SJSA1 (cell line): ENCODE results near the gene PTMA. TPM values are rescaled to one million over a fixed set of nuclear protein-coding genes. Genes with fewer than 3 reads are reported as not detected.
"Not testable (repeated sequence)": the region's sequence is repeated elsewhere in the genome, so short reads cannot be mapped to it uniquely, and the experiment has no call there.

Experiments
- DNase-seq, 2 experiments: peaks; one replicate each; pipeline ENCODE4 v3.0.0-alpha.2; 2015 to 2020; ENCODE audit warnings: low spot score in 2 of 2, low read depth in 1 of 2
- H3K27ac ChIP-seq: fragments of 250-450 bp; sonication (Bioruptor Pico); 2 replicates; pipeline ENCODE4 v1.5.1; 2020; ENCODE audit warnings: mild to moderate bottlenecking, moderate library complexity
- H3K27me3 ChIP-seq: fragments of 250-450 bp; sonication (Bioruptor Pico); replicated peaks from 2 replicates; pipeline ENCODE4 v1.5.1; 2020; ENCODE audit warnings: mild to moderate bottlenecking, moderate library complexity
- H3K36me3 ChIP-seq: fragments of 250-450 bp; sonication (Bioruptor Pico); 2 replicates; pipeline ENCODE4 v1.5.1; 2020; ENCODE audit warnings: mild to moderate bottlenecking
- H3K4me1 ChIP-seq: fragments of 250-450 bp; sonication (Bioruptor Pico); replicated peaks from 2 replicates; pipeline ENCODE4 v1.6.1; 2021; ENCODE audit warnings: mild to moderate bottlenecking
- H3K4me3 ChIP-seq: fragments of 250-450 bp; sonication (Bioruptor Pico); 2 replicates; pipeline ENCODE4 v1.5.1; 2020; ENCODE audit warnings: mild to moderate bottlenecking
- H3K9me3 ChIP-seq: fragments of 250-450 bp; sonication (Bioruptor Pico); replicated peaks from 2 replicates; pipeline ENCODE4 v1.5.1; 2020; ENCODE audit warnings: mild to moderate bottlenecking
- total RNA-seq: library from RNA; depleted of rRNA; stranded (reverse); fragments of >200 nt; shearing (Covaris generic); gene quantifications from 2 replicates; pipeline ENCODE4 v1.2.3, GENCODE V29; 2014

PTMA gene
- total RNA-seq, 1 experiment from 2014 or later: 971 TPM

GRCh38 chr2:231722721-231723307, 14.5 kb downstream of the PTMA start:
- Histone ChIP-seq H3K27ac (no peak overlapping the region), H3K9me3 (no peaks in the 10 kb centered on the region), H3K36me3 (no peaks in the 10 kb centered on the region), H3K4me3 (no peak overlapping the region), H3K27me3 (0 out of 2 replicates have a peak, but pooled peaks cover 2% of the 10 kb centered on the region), H3K4me1 (peaks cover 2% of the 10 kb centered on the region; the same call in 1 of the 2 replicates)
- no peak for DNase-seq

GRCh38 chr2:231725476-231725875, 17.2 kb downstream of the PTMA start:
- no peaks in the 10 kb centered on the region for H3K4me1 ChIP-seq
- no peak overlapping the region for H3K27ac ChIP-seq
- H3K9me3 ChIP-seq: no peaks in the 10 kb centered on the region
- H3K27me3 ChIP-seq: 0 out of 2 replicates have a peak, but pooled peaks cover 2% of the 10 kb centered on the region
- H3K4me3 ChIP-seq: no peak overlapping the region
- no peaks in the 10 kb centered on the region for H3K36me3 ChIP-seq
- no peak for DNase-seq

- Histone ChIP-seq H3K27ac (no peak overlapping the region), H3K36me3 (no peaks in the 10 kb centered on the region), H3K4me3 (no peak overlapping the region), H3K9me3 (no peaks in the 10 kb centered on the region), H3K4me1 (no peaks in the 10 kb centered on the region), H3K27me3 (0 out of 2 replicates have a peak, but pooled peaks cover 2% of the 10 kb centered on the region)
- DNase-seq: no peak
Observed at GRCh38 chr2:231726276-231726675, 18.0 kb downstream of the PTMA start.

GRCh38 chr2:231727621-231728020, 19.3 kb downstream of the PTMA start:
- H3K4me1 ChIP-seq: no peaks in the 10 kb centered on the region

DNA sequence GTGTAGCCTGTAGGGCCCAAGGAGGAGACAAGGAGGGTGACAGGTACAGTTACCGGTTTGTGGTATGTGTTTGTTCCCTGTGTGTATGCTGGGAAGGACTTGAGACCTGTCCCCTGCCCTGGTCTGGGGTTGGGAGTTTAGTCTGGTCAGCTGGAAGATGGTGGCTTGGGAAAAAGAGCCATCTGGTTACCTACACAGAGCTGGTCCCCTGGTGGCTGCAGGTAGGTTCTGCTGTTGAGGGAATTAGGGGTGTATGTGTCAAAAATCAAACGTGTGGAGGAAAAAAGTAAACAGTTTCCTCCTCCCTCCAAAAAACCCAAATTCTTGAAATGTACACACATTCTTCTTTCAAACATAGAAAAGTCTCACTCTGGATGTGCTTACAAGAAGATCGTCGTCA, 24.3 kb downstream of the PTMA start:
- Histone ChIP-seq H3K4me3 (no peak overlapping the region), H3K27me3 (no peaks in the 10 kb centered on the region)

More at GRCh38 chr2:231727621-231728020, 19.3 kb downstream of the PTMA start:
- no peak overlapping the region for H3K27ac ChIP-seq
- 0 out of 2 replicates have a peak, but pooled peaks cover 2% of the 10 kb centered on the region for H3K27me3 ChIP-seq
- no peak overlapping the region for H3K4me3 ChIP-seq
- H3K36me3 ChIP-seq: no peaks in the 10 kb centered on the region
- no peaks in the 10 kb centered on the region for H3K9me3 ChIP-seq
- DNase-seq: no peak

DNA sequence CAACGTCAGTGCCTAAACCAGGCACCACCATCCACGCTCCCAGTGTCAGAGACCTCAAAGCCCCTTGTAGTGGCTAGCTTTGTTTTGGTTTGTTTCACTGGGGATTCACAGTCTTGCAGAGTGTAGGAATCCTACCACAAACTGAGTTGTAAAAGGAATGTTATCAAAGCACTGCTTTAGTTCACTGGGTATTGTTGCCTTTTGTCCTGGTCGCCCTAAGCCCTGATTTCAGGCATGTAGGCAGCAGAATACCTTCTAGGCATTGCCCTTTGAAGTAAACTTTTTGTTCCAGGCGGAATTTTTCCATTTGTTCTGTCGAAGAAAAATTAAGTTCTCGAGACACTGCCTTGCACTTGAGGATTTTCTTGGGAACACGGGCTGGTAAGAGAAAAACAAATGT, 29.4 kb downstream of the PTMA start:
- Histone ChIP-seq H3K4me3 (no peak overlapping the region), H3K27me3 (no peaks in the 10 kb centered on the region), H3K36me3 (no peaks in the 10 kb centered on the region), H3K9me3 (no peaks in the 10 kb centered on the region), H3K27ac (no peak overlapping the region), H3K4me1 (no peaks in the 10 kb centered on the region)
- no peak for DNase-seq

More for the DNA sequence above, 24.3 kb downstream of the PTMA start:
- no peaks in the 10 kb centered on the region for H3K4me1 ChIP-seq
- DNase-seq: no peak
- no peaks in the 10 kb centered on the region for H3K36me3 ChIP-seq
- no peaks in the 10 kb centered on the region for H3K9me3 ChIP-seq
- H3K27ac ChIP-seq: no peak overlapping the region

GRCh38 chr2:231743376-231744116, 35.2 kb downstream of the PTMA start:
- Histone ChIP-seq H3K4me1 (no peaks in the 10 kb centered on the region), H3K36me3 (no peaks in the 10 kb centered on the region), H3K4me3 (no peak overlapping the region), H3K27me3 (no peaks in the 10 kb centered on the region), H3K27ac (no peak overlapping the region), H3K9me3 (no peaks in the 10 kb centered on the region)
- no peak for DNase-seq

DNA sequence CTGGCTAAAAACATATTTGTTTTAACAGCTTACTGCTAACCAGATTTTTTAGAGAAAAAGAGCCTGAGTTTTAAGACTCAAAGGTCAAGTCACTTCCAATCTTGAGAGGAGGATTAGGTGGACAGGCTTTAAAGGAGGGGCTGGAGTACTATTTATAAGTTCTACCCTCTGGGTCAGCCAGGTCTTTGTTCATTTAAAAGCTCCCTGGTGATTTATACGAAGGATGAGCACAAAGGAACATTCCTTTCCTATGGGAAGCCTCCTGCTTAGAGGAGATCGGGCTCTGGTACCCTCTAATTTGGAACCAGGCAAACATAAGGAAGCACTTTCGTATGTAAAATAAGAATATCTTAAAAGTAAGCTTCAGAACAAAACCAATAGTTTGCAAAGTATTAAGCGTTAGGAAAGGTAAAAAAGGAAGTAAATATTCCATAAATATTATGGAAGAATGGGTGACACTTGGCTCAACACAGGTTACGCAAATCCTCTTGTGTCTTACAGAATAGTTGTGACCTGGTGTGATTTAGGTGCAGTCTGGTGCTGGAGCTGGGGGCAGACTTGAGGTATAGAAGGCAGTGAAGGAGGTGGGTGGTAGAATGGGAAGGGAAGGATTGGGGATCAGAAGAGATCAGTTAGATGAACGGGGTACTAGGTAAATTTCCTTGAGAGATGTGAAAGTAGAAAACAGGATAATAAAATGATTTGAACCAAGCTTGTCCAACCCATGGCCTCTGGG, 37.1 kb downstream of the PTMA start:
- no peaks in the 10 kb centered on the region for H3K9me3 ChIP-seq
- H3K36me3 ChIP-seq: no peaks in the 10 kb centered on the region
- DNase-seq: no peak
- no peak overlapping the region for H3K27ac ChIP-seq
- H3K27me3 ChIP-seq: no peaks in the 10 kb centered on the region
- no peaks in the 10 kb centered on the region for H3K4me1 ChIP-seq
- H3K4me3 ChIP-seq: no peak overlapping the region

GRCh38 chr2:231748153-231748896, 40.0 kb downstream of the PTMA start:
- H3K4me3 ChIP-seq, H3K4me1 ChIP-seq, H3K27me3 ChIP-seq, H3K36me3 ChIP-seq, H3K27ac ChIP-seq, DNase-seq, H3K9me3 ChIP-seq: not testable (repeated sequence)

- not testable (repeated sequence) for DNase-seq, H3K27me3 ChIP-seq
Observed at GRCh38 chr2:231749016-231749415, 40.7 kb downstream of the PTMA start.

GRCh38 chr2:231751042-231751815, 42.9 kb downstream of the PTMA start:
- H3K36me3 ChIP-seq: no peaks in the 10 kb centered on the region
- H3K4me3 ChIP-seq: no peak overlapping the region
- no peak for DNase-seq
- no peaks in the 10 kb centered on the region for H3K27me3 ChIP-seq
- H3K4me1 ChIP-seq: no peaks in the 10 kb centered on the region
- H3K27ac ChIP-seq: no peak overlapping the region
- H3K9me3 ChIP-seq: no peaks in the 10 kb centered on the region

More at GRCh38 chr2:231749016-231749415, 40.7 kb downstream of the PTMA start:
- H3K4me1 ChIP-seq, H3K9me3 ChIP-seq, H3K27ac ChIP-seq, H3K36me3 ChIP-seq, H3K4me3 ChIP-seq: not testable (repeated sequence)

DNA sequence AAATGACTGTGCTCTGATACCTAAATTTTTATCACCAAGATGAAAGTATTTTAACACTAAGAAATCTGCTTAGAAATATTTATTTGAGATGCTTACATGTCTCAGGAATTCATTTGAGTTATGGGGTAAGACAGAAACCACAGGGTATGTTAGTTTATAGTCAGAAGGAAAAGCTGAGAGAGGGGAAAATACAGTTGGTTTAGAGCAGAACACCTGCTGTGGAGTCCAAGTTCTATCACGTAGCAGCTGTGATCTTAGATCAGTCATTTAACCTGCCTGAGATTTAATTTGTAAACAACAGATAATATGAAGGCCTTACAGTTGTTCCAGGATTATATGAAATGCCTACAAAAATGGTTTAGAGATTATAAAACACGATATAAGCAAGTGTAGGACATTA, 43.7 kb downstream of the PTMA start:
- Histone ChIP-seq H3K27me3 (no peaks in the 10 kb centered on the region), H3K4me1 (no peaks in the 10 kb centered on the region), H3K9me3 (no peaks in the 10 kb centered on the region), H3K4me3 (no peak overlapping the region), H3K36me3 (no peaks in the 10 kb centered on the region), H3K27ac (no peak overlapping the region)
- DNase-seq: no peak

DNA sequence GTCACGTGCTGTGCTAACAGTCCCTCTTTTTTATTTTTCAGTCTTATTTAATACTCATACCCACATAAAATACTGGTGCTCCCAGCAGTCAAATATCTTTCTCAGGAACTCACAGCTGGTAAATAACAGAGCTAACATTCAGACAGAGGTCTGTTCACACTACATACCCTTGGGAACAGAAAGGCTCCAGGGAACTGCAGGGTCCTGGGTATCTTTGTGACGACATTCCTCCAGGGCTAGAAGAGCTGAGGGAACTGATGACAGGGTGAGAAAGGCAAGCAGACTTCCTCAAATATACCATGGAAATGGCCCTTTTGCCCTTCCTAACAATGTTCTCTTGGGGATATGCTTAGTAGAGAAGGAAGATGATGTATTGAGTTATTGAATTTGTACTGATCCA, 53.4 kb downstream of the PTMA start:
- Histone ChIP-seq H3K27me3 (no peaks in the 10 kb centered on the region), H3K4me1 (no peaks in the 10 kb centered on the region), H3K9me3 (no peaks in the 10 kb centered on the region), H3K36me3 (no peaks in the 10 kb centered on the region), H3K27ac (no peak overlapping the region), H3K4me3 (no peak overlapping the region)
- DNase-seq: no peak
